SU-DHL-6 (cell line): Measurements from ENCODE around the gene FHL1.

ENCODE experiments used
- EZH2phosphoT487 ChIP-seq: fragments of 200-600 bp; sonication (generic), shearing (Covaris generic); conservative IDR thresholded peaks from 2 replicates; pipeline ENCODE4 v1.6.1; 2018; ENCODE audit warnings: mild to moderate bottlenecking, antibody characterized with exemption, low read length, moderate library complexity, mixed read lengths
- TF ChIP-seq, protein P1 (sequence below): fragments of 200-600 bp; sonication (generic); IDR thresholded peaks from one replicate; pipeline ENCODE4 v1.5.1; 2017; ENCODE audit warnings: antibody characterized with exemption, mild to moderate bottlenecking, low read length, moderate library complexity; ENCODE audit not compliant: insufficient read depth, poor library complexity, severe bottlenecking

DNA sequence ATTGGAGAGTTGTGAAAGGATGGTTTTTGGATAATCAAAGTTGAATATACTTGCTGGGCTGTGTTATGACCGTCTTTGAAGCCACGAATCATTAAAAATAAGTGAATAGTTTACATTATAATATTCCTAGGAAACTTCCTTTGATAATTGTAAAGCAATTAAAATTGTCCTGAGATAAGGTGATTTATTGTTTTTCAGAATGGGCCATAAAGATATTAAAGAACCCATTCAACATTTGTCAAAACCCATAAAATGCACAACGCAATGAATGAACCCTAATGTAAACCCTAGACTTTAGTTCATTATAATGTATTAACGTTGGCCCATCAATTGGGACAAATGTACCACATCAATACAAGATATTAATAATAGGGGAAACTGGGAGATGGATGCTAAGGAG lies 11.4 kb downstream of the FHL1 start:
- TF ChIP-seq, protein P1, sequence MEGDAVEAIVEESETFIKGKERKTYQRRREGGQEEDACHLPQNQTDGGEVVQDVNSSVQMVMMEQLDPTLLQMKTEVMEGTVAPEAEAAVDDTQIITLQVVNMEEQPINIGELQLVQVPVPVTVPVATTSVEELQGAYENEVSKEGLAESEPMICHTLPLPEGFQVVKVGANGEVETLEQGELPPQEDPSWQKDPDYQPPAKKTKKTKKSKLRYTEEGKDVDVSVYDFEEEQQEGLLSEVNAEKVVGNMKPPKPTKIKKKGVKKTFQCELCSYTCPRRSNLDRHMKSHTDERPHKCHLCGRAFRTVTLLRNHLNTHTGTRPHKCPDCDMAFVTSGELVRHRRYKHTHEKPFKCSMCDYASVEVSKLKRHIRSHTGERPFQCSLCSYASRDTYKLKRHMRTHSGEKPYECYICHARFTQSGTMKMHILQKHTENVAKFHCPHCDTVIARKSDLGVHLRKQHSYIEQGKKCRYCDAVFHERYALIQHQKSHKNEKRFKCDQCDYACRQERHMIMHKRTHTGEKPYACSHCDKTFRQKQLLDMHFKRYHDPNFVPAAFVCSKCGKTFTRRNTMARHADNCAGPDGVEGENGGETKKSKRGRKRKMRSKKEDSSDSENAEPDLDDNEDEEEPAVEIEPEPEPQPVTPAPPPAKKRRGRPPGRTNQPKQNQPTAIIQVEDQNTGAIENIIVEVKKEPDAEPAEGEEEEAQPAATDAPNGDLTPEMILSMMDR: no peak
- TF ChIP-seq EZH2phosphoT487: no peak
